Measurements from ENCODE around the gene ABCC4.

The ABCC4 gene

DNA sequence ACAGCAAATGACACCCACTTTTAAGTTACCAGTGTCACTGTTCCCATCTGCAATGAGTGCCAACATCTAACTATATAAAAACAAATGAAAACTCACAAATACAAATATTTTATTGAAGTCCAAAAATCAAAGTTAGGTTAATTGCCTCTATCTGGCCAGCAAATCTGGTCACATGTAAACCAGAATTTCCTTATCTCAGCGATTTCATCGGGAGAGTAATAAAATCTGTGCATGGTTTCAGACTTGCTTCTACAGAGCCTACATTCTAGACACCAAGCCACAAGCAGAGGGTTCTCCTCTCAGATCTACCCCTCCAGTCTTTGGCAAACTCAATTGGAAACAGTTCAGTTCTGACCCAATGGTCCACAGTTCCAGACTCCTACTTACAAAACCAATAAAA, 189.6 kb downstream of the ABCC4 start:
- Histone ChIP-seq H3K4me3 (ENCODE audit: low read depth, low read length) (no peak overlapping the region), H3K4me1 (peaks cover 3% of the 10 kb centered on the region; the same call in 1 of the 2 replicates), H3K9me3 (no peaks in the 10 kb centered on the region), H3K27me3 (no peaks in the 10 kb centered on the region), H3K36me3 (no peaks in the 10 kb centered on the region)
- DNase-seq: no peak
- TF ChIP-seq, protein P1, sequence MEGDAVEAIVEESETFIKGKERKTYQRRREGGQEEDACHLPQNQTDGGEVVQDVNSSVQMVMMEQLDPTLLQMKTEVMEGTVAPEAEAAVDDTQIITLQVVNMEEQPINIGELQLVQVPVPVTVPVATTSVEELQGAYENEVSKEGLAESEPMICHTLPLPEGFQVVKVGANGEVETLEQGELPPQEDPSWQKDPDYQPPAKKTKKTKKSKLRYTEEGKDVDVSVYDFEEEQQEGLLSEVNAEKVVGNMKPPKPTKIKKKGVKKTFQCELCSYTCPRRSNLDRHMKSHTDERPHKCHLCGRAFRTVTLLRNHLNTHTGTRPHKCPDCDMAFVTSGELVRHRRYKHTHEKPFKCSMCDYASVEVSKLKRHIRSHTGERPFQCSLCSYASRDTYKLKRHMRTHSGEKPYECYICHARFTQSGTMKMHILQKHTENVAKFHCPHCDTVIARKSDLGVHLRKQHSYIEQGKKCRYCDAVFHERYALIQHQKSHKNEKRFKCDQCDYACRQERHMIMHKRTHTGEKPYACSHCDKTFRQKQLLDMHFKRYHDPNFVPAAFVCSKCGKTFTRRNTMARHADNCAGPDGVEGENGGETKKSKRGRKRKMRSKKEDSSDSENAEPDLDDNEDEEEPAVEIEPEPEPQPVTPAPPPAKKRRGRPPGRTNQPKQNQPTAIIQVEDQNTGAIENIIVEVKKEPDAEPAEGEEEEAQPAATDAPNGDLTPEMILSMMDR (IDR thresholded peaks at IDR 0.05; ENCODE audit: low read depth, low read length): no peak

DNA sequence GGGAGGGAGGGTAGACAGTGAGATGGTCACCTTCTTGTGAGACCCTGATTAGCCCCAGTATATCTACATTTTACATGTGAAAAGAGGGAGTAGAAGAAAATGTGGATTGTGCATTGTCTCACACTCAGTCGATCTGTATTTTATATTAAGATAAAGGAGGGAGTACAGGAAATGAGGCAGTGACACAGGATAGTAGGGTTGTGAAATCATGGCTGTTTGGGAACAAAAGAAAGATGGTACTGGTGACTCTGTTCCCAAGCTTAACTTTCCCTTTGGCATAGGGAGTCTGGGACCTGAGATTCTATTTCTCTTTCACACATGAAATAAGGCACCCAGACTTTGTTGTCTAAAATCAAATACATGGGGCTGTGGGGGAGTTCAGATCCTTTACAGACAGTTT, 194.7 kb downstream of the ABCC4 start:
- Histone ChIP-seq H3K36me3 (no peaks in the 10 kb centered on the region; the same call in 1 of the 2 replicates), H3K4me3 (ENCODE audit: low read depth, low read length) (no peak overlapping the region), H3K9me3 (no peaks in the 10 kb centered on the region), H3K4me1 (peaks cover 3% of the 10 kb centered on the region; the same call in 1 of the 2 replicates), H3K27me3 (no peaks in the 10 kb centered on the region)
- TF ChIP-seq, protein P1 (IDR thresholded peaks at IDR 0.05; ENCODE audit: low read depth, low read length): no peak
- DNase-seq: no peak

DNA sequence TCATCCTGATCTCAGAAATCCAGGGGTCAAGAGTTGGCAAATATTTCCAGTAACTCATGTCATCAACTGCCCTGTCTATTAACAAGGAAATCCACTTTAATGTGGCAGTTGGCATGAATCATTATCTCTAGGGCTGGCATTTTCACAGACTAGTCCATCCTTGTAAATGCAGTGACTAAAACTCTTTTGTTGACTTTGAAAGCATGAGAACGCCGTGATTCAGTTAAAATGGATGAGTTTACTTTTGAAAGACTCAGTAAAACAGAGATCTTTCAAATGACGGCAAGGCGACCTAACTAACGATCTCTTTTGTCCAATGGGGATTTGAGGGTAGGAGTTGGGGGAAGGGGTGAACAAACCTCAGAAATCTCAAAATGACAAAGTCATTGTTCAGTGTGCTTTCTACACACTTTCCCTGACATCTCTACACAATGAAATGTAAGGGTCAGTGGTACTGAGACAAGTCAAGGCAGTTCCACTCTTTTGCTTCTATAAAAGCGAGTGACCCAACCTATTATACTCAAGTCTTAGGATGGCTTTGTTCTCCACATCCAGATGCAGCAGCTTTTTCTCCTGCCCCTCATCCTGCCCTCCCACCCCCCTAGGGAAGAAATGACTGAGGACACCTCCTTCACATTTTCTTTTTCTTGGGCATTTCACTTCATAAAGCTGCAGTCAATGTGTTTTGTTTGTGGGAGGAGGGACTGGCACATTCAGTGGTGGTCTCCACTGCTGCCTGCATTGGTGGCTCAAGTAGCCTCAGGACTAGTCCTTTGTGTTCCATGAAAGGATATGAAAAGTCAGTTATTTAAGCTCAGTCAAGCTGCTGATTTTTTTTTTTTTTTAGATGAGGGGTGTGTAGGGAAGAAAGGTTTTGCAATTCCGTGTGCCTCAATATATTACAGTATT, 200.5 kb downstream of the ABCC4 start:
- Histone ChIP-seq H3K9me3 (no peaks in the 10 kb centered on the region), H3K4me3 (ENCODE audit: low read depth, low read length) (no peak overlapping the region), H3K4me1 (no peaks in the 10 kb centered on the region), H3K27me3 (no peaks in the 10 kb centered on the region), H3K36me3 (no peaks in the 10 kb centered on the region; the same call in 1 of the 2 replicates)
- TF ChIP-seq, protein P1 (IDR thresholded peaks at IDR 0.05; ENCODE audit: low read depth, low read length): no peak
- no peak for DNase-seq

DNA sequence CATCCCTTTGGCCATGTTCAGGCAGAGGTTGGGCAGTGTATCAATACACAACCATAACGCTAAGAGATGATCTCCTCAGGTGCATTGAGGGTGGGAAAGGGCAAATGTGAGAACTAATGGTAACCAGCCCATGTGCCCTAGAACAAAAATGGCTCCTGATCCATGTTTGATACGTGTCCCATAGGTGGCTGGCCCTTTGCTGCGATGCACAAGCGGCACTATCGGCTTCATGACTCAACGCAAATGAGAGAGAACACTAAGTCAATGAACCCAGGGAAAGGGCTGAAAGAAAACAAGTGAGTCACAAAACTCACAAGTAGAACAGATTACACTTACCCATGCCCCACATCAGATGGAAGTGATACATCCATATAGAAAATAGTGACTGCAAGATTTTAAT, 201.7 kb downstream of the ABCC4 start:
- no peaks in the 10 kb centered on the region; the same call in 1 of the 2 replicates for H3K36me3 ChIP-seq
- no peaks in the 10 kb centered on the region for H3K27me3 ChIP-seq
- H3K4me1 ChIP-seq: no peaks in the 10 kb centered on the region
- no peak overlapping the region for H3K4me3 ChIP-seq (ENCODE audit: low read depth, low read length)
- DNase-seq: no peak
- no peaks in the 10 kb centered on the region for H3K9me3 ChIP-seq
- TF ChIP-seq, protein P1 (IDR thresholded peaks at IDR 0.05; ENCODE audit: low read depth, low read length): no peak

DNA sequence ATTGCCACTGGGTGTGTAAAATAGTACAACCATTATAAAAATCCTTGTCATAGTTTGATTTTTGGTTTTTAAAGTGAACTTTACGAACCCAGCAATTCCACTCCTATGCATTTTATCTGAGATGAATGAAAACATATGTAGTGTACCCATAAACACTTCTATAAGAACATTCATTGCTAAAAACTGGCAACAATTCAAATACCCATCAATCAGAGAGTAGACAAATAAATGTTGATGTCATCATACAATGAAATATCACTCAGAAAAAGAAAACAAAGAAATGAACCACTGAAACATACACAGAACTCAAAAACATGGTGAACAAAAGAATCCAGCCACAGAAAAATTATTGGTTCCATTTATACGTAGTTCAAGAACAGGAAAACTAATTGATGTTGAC, 202.3 kb downstream of the ABCC4 start:
- TF ChIP-seq, protein P1 (IDR thresholded peaks at IDR 0.05; ENCODE audit: low read depth, low read length): no peak
- Histone ChIP-seq H3K9me3 (no peaks in the 10 kb centered on the region), H3K4me3 (ENCODE audit: low read depth, low read length) (no peak overlapping the region), H3K36me3 (no peaks in the 10 kb centered on the region), H3K27me3 (no peaks in the 10 kb centered on the region), H3K4me1 (no peaks in the 10 kb centered on the region)
- no peak for DNase-seq

DNA sequence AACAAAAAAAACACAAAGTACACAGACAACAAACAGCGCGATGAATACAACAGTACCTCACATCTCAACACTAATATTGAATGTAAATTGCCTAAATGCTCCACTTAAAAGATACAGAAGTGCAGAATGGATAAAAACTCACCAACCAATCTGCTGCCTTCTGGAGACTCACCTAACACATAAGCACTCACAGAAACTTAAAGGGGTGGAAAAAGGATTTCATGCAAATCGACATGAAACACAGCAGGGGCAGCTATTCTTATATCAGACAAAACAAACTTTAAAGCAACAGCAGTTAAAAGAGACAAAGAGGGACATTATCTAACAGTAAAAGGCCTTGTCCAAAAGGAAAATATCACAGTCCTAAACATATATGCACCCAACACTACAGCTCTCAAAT, 209.5 kb downstream of the ABCC4 start:
- no peaks in the 10 kb centered on the region for H3K4me1 ChIP-seq
- H3K27me3 ChIP-seq: no peaks in the 10 kb centered on the region
- no peaks in the 10 kb centered on the region for H3K36me3 ChIP-seq
- no peak for DNase-seq
- H3K4me3 ChIP-seq (ENCODE audit: low read depth, low read length): no peak overlapping the region
- H3K9me3 ChIP-seq: no peaks in the 10 kb centered on the region
- TF ChIP-seq, protein P1 (IDR thresholded peaks at IDR 0.05; ENCODE audit: low read depth, low read length): no peak

Measured in BE2C (cell line).